Measurements from ENCODE around the gene MRPS5.
"Not testable (repeated sequence)": the region's sequence is repeated elsewhere in the genome, so short reads cannot be mapped to it uniquely, and the experiment has no call there.

The MRPS5 gene

DNA sequence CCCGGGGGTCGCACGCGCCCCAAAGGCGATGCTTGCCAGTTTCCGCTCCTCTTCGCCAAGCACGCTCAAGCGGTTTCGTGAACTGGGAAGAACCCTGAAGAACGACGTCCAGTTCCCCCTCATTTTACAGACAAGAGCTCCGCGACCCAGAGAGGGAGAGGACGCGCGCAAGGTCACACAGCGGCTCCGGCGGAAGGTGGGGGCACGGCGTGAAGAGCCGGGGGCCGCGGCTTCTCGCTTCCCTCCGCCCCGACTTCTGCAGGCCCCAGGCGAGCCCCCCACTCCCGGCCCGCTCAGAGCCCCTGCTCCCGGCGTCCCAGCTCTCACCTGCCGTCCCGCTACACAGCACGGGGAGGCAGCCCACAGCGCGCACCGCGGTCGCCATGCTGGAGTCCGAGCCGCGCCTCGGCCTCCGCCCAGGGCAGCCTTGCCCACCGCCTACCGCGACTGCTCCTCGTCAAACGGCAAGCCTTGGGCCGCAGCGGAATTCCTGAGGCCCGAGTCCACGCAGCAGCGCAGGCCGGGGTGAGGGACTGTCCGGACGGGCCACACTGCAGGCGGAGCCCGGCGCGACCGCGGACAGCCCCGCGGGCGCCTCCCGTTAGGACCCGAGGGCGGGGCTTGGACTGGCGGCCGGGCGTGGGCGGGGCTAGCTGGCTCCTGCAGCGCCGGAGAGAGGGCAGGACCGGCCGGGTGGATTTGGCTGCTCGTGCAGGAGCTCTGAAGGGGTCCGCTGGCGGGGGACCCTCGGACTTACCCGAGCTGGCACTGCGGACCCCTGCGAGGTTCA, at the start of gene MRPS5:
Gene MRPS5, minus strand, starts transcription at position 402 of the 790 bp plus-strand sequence. Its CDS starts 17 bp downstream, at position 385.
- peak; percentile 91 to 92 for DNase-seq (ENCODE audit: low read depth in 2 of 2)

DNA sequence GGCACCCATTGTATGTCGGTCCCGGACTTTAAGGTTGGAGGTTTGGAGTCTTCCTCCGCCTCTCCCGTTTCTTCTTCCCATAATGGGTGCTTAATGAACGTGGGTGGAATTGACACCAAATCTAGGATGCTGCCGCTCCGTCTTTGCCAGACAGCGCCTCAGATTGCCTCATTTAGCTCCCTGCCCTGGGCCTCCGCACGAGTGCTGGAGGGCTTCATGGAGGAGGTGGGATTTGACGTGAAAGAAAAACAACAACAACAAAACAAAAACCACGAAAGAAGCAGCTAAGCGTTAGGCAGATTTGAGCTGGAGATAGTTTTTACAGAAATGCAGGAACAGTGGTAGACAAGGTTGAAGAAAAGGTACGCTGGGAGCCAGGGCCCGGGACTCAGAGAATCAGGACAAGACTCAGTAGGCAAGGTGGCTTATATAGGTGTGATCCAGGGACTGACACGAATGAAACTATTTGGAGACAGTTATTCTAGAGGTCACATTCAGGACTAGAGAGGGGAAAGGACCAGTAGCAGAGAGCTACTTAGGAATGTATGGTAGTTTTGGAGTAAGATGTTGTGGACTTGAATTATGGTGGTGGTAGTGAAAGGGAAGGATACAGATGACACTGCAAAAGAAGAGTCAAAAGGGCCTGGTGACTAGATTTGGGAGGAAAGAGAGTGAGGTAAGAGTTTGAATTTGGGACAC, 44.6 kb upstream of the MRPS5 start:
- DNase-seq (ENCODE audit: low read depth in 2 of 2) = no peak

DNA sequence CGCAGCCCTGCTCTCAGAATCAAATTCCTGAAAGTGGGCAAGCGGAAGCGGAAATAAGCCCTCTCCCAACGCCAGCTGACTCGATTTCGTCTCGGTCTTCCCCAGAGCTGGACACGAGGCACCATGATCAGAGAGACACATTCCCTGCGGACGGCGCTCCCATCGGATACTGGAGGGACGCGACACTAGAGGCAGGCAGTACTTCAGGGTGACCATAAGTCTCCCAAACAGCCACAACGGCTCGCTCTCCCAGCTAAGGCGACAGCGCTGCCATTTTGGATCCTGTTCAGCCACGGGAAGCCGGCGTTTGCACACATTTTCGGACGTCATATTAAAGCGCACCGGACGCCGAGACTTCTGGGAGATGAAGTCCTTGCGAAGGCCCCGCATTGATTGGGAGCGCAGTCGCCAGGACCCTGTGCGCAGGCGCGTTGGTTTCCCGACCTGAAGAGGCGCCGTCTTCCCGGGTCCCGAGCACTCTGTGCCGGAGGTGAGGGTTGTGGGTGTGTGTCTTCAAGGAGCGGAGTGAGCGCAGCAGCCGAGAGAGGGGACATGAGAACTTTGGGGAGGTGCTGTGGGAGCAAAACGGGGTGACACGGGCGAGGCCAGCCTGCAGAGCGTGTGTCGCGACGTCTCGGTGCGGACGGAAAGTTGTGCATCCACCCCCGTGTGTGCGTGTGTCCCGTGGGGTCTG, 43.9 kb upstream of the MRPS5 start, which contains the start of gene ZNF2:
Gene ZNF2, plus strand, starts transcription at position 439 of the 694 bp plus-strand sequence. CDS start 10,418 bp downstream, outside the sequence.
- DNase-seq (ENCODE audit: low read depth in 2 of 2) = peak; percentile 94 to 97

DNA sequence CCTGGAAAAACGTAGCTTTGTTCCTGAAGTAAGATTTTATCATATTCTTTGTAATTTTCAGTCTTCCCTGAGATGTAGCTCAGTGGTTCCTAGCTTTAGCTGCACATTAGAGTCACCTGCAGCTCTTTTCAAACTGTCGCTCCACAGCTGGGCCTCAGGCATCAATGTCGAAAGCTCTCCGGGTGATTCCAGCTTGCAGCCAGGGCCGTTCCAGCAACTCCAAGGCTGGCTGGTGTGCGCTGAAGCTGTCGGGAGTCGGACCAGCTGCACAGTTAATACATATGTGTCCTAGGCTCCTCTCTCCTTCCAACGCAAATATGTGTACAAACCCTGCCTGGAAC, 43.4 kb upstream of the MRPS5 start:
- DNase-seq (ENCODE audit: low read depth in 2 of 2) = no peak

DNA sequence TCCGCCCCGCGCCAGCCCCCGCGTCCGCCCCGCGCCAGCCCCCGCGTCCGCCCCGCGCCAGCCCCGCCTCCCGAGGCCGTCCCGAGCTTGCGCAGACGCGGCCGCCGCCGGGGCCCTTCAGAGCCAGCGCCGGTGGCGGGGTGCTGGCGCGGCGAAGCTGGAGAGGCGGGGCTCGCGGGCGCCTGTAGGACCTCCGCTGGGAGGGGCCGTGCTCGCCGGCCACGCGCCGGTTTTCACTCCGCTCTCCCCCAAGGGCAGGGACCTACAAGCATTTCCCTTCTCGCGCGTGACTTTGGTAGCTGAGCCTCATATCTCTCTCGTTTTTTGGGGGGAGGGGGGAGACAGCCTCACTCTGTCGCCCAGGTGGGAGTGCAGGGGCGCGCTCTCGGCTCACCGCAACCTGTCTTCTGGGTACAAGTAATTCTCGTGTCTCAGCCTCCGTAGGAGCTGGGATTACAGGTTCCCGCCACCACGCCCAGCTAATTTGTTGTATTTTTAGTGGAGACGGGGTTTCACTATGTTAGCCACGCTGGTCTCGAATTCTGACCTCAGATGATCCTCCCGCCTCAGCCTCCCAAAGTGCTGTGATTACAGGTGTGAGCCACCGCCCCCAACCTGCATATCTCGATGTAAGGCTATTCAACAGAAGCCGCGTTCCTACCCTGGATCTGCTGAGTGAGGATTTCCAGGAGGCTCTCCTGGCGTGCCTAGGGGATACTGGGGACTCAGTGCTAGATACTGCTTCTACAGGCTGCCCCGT, 38.3 kb upstream of the MRPS5 start, which contains the start of gene ZNF514:
Gene ZNF514, minus strand, starts transcription at position 159 of the 760 bp plus-strand sequence. CDS start 6,595 bp downstream, outside the sequence.
- peak; percentile 58 to 65 for DNase-seq (ENCODE audit: low read depth in 2 of 2)

DNA sequence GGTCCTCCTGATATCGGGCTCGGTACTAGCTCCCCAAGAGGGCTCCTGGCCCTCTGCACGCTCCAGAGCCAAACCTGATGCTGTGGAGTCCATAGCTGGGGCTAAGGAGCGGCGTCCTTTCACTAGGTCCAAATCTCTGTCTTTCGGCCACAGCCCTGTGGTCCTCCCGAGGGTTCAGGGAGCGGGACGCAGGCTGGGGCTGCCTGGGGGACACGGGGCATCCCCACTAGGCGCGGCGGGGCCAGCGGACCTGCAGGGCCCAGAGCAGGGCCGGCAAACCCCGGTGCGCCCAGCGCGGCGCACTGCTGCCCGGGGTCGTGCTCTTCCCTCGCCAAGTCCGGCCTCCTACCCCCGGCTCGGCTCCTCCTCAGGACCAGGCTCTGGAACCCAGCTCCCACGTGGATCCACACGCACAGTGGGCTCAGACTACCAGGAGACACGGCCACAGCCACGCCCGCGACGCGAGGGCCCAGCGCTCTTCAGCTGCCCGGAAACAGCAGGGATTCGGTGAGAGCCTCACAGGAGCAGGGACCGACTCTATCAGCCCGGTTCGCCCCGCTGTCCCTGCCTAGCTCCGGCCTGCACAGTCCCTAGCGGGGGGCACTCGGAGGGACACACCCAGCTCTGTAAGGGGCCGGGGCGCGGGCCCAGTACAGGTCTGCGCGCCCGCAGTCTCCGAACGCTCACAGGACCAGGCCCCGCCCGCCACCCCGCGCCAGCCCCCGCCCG, 37.4 kb upstream of the MRPS5 start:
- DNase-seq (ENCODE audit: low read depth in 2 of 2) = peak in 1 of 2 donors; percentile 22

DNA sequence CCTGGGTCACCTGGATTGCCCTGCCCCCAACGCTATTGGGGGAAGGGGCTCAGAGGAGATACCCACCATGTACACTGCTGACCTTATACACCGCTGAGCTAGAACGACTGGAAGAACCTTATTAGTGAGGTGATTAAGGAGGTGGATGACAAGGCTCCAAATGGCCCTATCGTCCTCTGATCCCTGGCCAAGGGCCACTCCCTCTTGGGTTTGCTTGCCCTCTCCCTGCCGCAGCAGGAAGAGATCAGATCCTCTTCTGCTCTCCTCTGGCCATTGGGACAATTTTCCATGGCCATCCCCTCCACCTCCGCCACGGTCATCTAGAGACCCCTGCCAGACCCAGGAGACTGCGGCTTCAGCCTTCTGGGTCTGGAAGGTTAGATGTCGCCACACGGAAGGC, 36.8 kb upstream of the MRPS5 start:
- DNase-seq (ENCODE audit: low read depth in 2 of 2) = no peak

DNA sequence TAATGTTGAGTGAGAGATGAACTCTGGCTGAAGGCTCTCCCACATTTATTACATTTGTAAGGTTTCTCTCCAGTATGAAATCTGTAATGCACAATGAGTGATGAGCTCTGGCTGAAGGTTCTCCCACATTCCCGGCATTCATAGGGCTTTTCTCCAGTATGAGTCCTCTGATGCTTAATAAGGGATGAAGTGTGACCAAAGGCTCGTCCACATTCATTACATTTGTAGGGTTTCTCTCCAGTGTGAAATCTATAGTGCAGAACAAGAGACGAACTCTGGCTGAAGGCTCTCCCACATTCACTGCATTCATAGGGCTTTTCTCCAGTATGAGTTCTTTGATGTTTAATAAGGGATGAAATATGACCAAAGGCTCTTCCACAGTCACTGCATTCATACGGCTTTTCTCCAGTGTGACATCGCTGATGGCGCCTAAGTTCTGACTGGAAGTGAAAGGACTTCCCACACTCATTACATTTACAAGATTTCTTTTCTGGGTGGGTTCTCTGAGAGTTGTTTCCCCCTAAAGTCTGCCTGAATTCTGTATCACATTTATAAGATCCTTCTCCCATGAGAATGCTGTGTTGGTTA, 27.9 kb upstream of the MRPS5 start:
- no peak for DNase-seq (ENCODE audit: low read depth in 2 of 2)

DNA sequence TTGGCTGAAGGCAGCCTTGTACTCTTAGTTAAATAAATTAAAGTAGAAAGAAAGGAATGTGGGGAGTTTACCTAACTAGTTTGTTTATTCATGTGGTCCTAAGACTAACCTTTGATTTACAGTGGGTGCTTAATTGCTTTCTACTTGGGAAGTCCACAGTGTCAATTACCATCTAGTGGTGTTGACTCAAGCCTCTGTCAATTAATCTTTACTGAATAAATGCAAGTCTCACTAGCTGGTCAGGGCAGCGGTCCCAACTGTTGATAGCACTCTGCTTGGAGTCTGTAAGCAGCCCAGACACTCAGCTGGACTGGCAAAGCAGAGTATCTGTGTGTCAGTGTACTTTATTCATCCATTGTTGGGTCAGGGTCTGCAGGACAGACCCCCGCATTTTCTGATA, 22.2 kb upstream of the MRPS5 start:
- no peak for DNase-seq (ENCODE audit: low read depth in 2 of 2)

DNA sequence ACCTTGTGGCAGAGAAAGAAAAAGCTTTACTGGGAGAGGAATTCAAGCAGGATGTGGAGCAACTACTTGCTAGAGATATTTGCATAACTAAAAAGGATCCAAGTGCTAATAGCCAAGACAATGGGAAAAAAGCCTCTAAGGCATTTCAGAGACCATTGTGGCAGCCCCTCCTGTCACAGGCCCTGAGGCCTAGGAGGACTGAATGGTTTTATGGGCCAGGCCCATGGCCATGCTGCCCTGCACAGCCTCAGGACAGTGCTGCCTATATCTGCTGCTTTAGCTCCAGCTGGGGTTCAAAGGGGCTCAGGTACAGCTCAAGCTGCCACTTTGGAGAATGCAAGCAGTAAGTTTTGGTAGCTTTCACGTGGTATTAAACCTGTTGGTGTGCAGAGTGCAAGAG, 17.1 kb upstream of the MRPS5 start:
- no peak for DNase-seq (ENCODE audit: low read depth in 2 of 2)

DNA sequence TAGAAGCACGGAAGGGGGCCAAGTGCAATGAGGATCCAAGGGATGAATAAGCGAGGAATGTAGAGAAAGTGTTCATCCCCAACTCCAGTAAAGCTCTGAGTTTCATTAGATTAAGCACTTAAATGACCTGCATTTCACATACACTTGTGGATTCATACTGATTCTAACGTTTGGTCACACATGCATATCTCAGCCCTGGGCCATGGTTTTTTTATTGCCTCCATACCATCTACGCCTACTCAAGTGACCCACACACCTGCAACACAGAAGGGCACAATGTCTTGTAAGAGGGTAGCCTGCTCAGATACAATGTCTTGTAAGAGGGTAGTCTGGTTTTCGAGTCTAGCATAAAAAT, 566 bp upstream of the MRPS5 start:
- DNase-seq (ENCODE audit: low read depth in 2 of 2) = no peak

DNA sequence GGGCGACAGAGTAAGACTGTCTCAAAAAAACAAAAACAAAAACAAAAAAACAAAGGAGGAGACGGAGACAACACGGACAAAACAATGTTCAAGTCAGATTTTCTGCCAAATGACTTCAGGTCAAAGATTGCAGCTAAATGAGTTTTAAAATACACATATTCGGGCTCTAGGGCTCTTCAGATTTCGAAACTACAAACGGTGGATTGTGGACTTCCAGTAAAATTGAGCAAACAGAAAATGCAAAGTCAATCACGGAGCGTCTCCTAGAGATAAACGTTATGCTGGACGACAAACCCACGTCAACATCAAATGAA, 558 bp downstream of the MRPS5 start:
- DNase-seq (ENCODE audit: low read depth in 2 of 2) = no peak

DNA sequence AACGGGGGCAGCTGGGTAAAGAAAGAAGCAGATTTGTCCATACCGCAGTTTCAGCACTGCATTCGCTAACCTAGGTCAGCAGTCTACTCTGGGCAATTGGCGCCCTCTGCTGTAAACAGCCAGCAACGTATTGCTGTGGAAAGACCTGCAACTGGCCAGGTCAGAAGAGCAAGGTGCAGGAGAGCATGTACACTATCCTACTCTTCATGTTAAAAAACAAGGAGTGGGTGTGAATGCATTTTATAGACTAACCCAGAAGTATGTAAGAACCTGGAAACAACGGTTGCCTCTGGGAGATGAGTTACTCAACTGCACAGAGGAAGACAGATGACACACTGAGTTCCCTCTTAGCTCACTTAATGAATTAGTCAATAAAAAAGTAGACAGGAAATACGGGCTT, 6.2 kb downstream of the MRPS5 start:
- DNase-seq (ENCODE audit: low read depth in 2 of 2) = peak; percentile 51 to 59

DNA sequence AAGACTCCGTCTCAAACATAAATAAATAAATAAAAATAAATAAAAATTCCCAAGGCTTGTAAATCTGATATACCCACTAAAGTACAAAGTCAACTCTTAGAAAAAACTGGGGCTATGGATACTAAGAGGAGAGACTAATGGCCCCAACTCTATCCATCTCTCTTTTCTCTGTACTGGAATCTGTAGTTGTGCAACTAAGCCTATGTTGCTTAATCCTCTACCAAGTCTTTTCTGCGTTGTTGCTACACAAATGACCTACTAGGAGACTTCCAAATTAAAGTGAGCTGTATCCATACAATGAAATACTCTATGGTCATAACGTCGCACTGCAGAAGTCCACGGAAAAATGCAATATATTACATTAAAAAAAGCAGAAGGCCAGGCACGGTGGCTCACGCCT, 8.1 kb downstream of the MRPS5 start:
- no peak for DNase-seq (ENCODE audit: low read depth in 2 of 2)

DNA sequence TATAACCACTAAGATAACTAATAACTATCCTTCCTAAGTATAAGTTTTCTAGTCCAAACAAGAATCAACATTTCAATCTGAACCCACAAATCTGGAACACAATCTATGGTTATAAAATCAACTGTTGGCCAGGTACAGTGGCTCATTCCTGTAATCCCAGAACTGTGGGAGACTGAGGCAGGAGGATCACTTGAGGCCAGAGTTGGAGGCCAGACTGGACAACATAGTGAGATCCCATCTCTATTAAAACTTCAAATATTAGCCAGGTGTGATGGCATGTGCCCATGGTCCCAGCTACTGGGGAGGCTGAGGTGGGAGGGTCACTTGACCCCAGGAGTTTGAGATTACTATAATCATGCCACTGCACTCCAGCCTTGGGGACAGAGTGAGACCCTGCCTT, 11.2 kb downstream of the MRPS5 start:
- DNase-seq (ENCODE audit: low read depth in 2 of 2) = no peak

DNA sequence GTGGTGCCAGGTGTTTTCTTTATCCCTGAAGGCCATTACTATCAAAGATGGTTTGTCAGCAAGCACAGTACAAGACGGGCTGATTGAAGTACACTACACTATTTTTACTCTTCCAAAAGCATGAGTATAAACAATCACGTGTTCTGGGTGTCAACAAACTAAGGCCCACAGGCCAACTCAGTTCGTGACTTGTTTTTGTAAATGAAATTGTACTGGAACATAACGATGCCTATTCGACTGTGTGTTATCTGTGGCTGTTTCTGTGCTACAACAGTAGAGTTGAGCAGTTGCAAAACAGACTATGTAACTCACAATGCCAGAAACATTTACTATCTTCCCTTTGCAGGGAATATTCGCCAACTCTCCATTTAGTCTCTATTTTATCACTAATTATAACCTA, 12.3 kb downstream of the MRPS5 start:
- no peak for DNase-seq (ENCODE audit: low read depth in 2 of 2)

DNA sequence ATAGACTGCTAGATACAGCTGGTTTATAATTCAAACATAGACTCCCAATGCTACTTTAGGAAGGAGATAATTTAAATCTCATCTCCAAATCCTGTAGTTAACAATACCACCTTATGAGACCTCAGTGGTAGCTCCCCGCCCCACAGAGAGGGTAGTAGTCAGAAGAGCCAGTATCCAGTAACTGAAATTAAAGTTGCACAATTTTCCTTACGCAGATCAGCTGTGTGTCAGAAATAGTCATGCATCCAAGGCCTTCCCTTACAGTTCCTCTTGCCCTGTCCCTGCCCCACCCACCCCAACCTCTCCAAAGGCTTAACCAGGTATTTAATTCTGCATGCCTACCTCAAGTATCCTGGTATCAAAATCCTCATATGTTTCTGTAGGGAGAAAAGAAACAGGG, 15.5 kb downstream of the MRPS5 start:
- DNase-seq (ENCODE audit: low read depth in 2 of 2) = no peak

DNA sequence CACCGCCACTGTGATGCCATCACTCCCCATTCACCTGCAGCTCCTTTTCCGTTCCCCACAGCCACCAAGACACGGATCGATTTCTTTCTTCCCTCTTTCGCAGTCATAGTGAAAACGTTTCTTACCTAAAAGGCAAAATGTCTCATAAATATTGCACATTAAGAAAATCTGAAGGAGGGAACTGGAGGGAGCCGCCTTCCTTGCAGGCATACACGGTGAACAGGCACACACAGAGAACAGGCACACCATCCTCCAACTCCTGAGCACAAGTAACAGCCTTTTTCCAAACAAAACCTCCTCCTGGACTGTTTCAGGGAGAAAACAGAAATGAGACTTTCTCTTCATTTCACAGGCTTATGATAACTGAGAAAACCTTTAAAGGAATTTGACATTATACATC, 17.0 kb downstream of the MRPS5 start:
- DNase-seq (ENCODE audit: low read depth in 2 of 2) = no peak

DNA sequence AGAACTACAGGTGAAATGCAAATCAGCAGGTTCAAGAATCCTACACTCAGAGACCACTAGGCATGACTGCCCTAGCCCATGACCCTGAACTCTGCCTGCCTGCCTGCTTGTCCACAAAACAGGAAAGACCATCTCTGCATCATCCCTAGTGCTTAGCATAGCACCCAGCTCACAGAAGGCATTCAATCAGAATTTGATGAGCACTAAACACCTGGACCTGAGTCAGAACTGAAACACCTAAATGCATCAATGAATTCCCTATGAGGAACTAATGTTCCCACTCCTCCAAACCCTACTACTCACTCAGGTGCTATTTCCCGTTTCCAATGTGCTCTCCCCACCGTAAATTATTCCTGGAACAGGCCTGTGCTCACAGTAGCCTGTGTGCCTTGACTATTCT, 21.7 kb downstream of the MRPS5 start:
- no peak for DNase-seq (ENCODE audit: low read depth in 2 of 2)

DNA sequence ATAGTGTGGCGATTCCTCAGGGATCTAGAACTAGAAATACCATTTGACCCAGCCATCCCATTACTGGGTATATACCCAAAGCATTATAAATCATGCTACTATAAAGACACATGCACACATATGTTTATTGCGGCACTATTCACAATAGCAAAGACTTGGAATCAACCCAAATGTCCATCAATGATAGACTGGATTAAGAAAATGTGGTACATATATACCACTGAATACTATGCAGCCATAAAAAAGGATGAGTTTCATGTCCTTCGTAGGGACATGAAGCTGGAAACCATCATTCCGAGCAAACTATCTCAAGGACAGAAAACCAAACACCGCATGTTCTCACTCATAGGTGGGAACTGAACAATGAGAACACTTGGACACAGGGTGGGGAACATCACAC, 23.3 kb downstream of the MRPS5 start:
- not testable (repeated sequence) for DNase-seq (ENCODE audit: low read depth in 2 of 2)
